ENCODE measurements around the gene MRM3.

GRCh38 chr17:826778-827177 is 44.6 kb downstream of the MRM3 start:
- TF ChIP-seq CTCF (conservative IDR thresholded peaks at IDR 0.05; ENCODE audit: low read length) (no peak), EZH2phosphoT487 (IDR thresholded peaks at IDR 0.05; ENCODE audit: borderline replicate concordance, low read depth, low read length) (no peak)
